Measurements from ENCODE around the gene PDHX. TPM values are rescaled to one million over a fixed set of nuclear protein-coding genes. Genes with fewer than 3 reads are reported as not detected.

The PDHX gene
- total RNA-seq, 1 donor from 2014 or later = 31.8 TPM

GRCh38 chr11:34977089-34977912, 60.9 kb downstream of the PDHX start:
- Mint-ChIP-seq H3K36me3 (ENCODE audit: low read depth, unreplicated experiment) (peaks cover 20% of the 10 kb centered on the region), H3K9me3 (ENCODE audit: unreplicated experiment) (no peaks in the 10 kb centered on the region), H3K27ac (ENCODE audit: unreplicated experiment) (no peak overlapping the region), H3K27me3 (ENCODE audit: unreplicated experiment) (no peaks in the 10 kb centered on the region), H3K4me1 (ENCODE audit: unreplicated experiment) (peaks cover 7% of the 10 kb centered on the region), H3K4me3 (ENCODE audit: unreplicated experiment) (no peak overlapping the region)
- DNase-seq (ENCODE audit: low spot score) = no peak
- TF ChIP-seq CTCF (IDR thresholded peaks at IDR 0.05; ENCODE audit: unreplicated experiment) = no peak

- Mint-ChIP-seq H3K4me1 (ENCODE audit: unreplicated experiment) (peaks cover 7% of the 10 kb centered on the region), H3K9me3 (ENCODE audit: unreplicated experiment) (no peaks in the 10 kb centered on the region), H3K27ac (ENCODE audit: unreplicated experiment) (no peak overlapping the region), H3K4me3 (ENCODE audit: unreplicated experiment) (peak overlapping the region; percentile 5), H3K27me3 (ENCODE audit: unreplicated experiment) (no peaks in the 10 kb centered on the region), H3K36me3 (ENCODE audit: low read depth, unreplicated experiment) (peaks cover 23% of the 10 kb centered on the region)
- no peak for TF ChIP-seq CTCF (IDR thresholded peaks at IDR 0.05; ENCODE audit: unreplicated experiment)
- no peak for DNase-seq (ENCODE audit: low spot score)
Measured at GRCh38 chr11:34978236-34979191, 62.1 kb downstream of the PDHX start.

DNA sequence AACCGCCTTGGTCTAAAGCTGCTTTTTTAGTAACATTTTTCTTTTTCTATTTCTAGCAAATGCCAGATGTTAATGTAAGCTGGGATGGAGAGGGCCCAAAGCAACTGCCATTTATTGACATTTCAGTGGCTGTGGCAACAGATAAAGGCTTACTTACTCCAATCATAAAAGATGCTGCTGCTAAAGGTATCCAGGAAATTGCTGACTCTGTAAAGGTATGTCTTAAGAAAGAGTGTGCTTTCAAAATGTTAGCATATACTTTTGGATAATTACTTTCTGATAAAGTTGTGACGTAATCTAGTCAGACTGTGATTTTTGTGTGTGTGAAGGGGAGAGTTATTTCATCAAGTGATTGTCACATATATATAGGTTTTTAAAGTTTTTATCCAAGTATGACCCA, 68.1 kb downstream of the PDHX start:
- DNase-seq (ENCODE audit: low spot score) = no peak
- Mint-ChIP-seq H3K9me3 (ENCODE audit: unreplicated experiment) (no peaks in the 10 kb centered on the region), H3K36me3 (ENCODE audit: low read depth, unreplicated experiment) (peaks cover 18% of the 10 kb centered on the region), H3K27me3 (ENCODE audit: unreplicated experiment) (no peaks in the 10 kb centered on the region), H3K27ac (ENCODE audit: unreplicated experiment) (no peak overlapping the region), H3K4me3 (ENCODE audit: unreplicated experiment) (no peak overlapping the region), H3K4me1 (ENCODE audit: unreplicated experiment) (no peaks in the 10 kb centered on the region)
- no peak for TF ChIP-seq CTCF (IDR thresholded peaks at IDR 0.05; ENCODE audit: unreplicated experiment)

DNA sequence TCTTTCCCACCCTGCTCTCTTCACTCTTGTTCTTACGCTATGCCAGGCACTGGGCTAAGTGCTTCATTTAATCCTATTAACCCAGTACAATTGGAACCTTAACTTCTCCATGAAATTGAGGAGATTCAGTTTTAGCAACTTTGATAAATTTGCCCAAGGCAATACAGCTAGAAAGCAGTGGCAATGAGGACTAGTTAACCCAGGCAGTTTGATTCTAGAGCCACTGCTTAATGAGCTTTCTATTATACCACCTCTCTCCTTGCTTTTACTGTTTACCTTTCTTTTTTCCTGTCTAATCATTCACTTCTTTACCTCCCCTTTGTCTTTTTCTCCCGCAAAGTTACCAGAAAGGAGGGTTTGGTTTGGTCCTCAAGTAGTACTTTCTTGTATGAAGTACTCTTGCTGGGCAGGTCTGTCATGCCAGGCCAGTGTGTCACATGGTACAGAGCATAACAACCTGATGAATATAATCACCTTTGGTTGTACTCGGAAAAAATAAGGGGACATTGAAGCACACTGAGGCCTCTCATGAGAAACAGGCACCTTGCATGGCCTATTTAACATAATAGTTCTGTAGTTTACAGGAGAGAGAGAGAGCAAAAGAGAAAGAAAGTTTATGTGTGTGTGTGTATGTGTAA, 70.6 kb downstream of the PDHX start:
- H3K4me1 Mint-ChIP-seq (ENCODE audit: unreplicated experiment) = no peaks in the 10 kb centered on the region
- H3K27ac Mint-ChIP-seq (ENCODE audit: unreplicated experiment) = peak overlapping the region; percentile 1
- no peak for TF ChIP-seq CTCF (IDR thresholded peaks at IDR 0.05; ENCODE audit: unreplicated experiment)
- H3K9me3 Mint-ChIP-seq (ENCODE audit: unreplicated experiment) = no peaks in the 10 kb centered on the region
- no peaks in the 10 kb centered on the region for H3K27me3 Mint-ChIP-seq (ENCODE audit: unreplicated experiment)
- peaks cover 13% of the 10 kb centered on the region for H3K36me3 Mint-ChIP-seq (ENCODE audit: low read depth, unreplicated experiment)
- H3K4me3 Mint-ChIP-seq (ENCODE audit: unreplicated experiment) = no peak overlapping the region
- no peak for DNase-seq (ENCODE audit: low spot score)
